SK-N-SH treated with all-trans-retinoic acid at 6 μM for 48 hours (cell line): ENCODE measurements around the gene SIK3.
"Not testable (repeated sequence)": the region's sequence is repeated elsewhere in the genome, so short reads cannot be mapped to it uniquely, and the experiment has no call there.

Experiments
- ATAC-seq: fragments of 200-7000 bp; cut with Tn5 transposase; 3 replicates; pipeline ENCODE4 v1.9.1; 2020; ENCODE audit warnings: mild to moderate bottlenecking, moderate library complexity
- ARNTL ChIP-seq: fragments of 450-650 bp; formaldehyde crosslinking; IDR thresholded peaks from 2 replicates; pipeline ENCODE4 v1.5.0; 2020; ENCODE audit warnings: low read depth, mild to moderate bottlenecking, moderate library complexity, borderline replicate concordance
- BACH2 ChIP-seq: fragments of 250-450 bp; sonication (Bioruptor Pico); IDR thresholded peaks from 2 replicates; pipeline ENCODE4 v1.9.0; 2021; ENCODE audit warnings: mild to moderate bottlenecking, borderline replicate concordance
- CREB5 ChIP-seq: fragments of 250-450 bp; sonication (Bioruptor Pico); IDR thresholded peaks from 2 replicates; pipeline ENCODE4 v1.5.1; 2020; ENCODE audit warnings: low read depth, mild to moderate bottlenecking, moderate library complexity
- CSDC2 ChIP-seq: fragments of 250-450 bp; sonication (Bioruptor Pico); IDR thresholded peaks from 2 replicates; pipeline ENCODE4 v1.5.0; 2020; ENCODE audit warnings: mild to moderate bottlenecking, moderate library complexity
- CSRNP3 ChIP-seq: fragments of 250-450 bp; sonication (Bioruptor Pico); IDR thresholded peaks from 2 replicates; pipeline ENCODE4 v1.5.1; 2021; ENCODE audit warnings: mild to moderate bottlenecking, moderate library complexity
- ESRRG ChIP-seq: fragments of 250-450 bp; sonication (Bioruptor Pico); IDR thresholded peaks from 2 replicates; pipeline ENCODE4 v1.6.1; 2021; ENCODE audit warnings: mild to moderate bottlenecking
- GLIS3 ChIP-seq: fragments of 250-450 bp; sonication (Bioruptor Pico); IDR thresholded peaks from 2 replicates; pipeline ENCODE4 v1.5.0; 2020; ENCODE audit warnings: mild to moderate bottlenecking, moderate library complexity
- ISL1 ChIP-seq: fragments of 250-450 bp; sonication (Bioruptor Pico); IDR thresholded peaks from 2 replicates; pipeline ENCODE4 v2.1.2; 2022; ENCODE audit warnings: mild to moderate bottlenecking, moderate library complexity
- PATZ1 ChIP-seq: fragments of 250-450 bp; sonication (Bioruptor Pico); IDR thresholded peaks from 2 replicates; pipeline ENCODE4 v1.8.0; 2020; ENCODE audit warnings: mild to moderate bottlenecking, moderate library complexity, borderline replicate concordance
- PPARA ChIP-seq: fragments of 250-450 bp; sonication (Bioruptor Pico); IDR thresholded peaks from 2 replicates; pipeline ENCODE4 v1.5.0; 2020; ENCODE audit warnings: mild to moderate bottlenecking, borderline replicate concordance
- RARB ChIP-seq: fragments of 250-450 bp; sonication (Bioruptor Pico); IDR thresholded peaks from 2 replicates; pipeline ENCODE4 v1.8.0; 2021; ENCODE audit warnings: mild to moderate bottlenecking, moderate library complexity
- SNAI2 ChIP-seq: fragments of 250-450 bp; sonication (Bioruptor Pico); IDR thresholded peaks from 2 replicates; pipeline ENCODE4 v1.5.0; 2020; ENCODE audit warnings: mild to moderate bottlenecking, moderate library complexity
- TSHZ2 ChIP-seq: fragments of 250-450 bp; sonication (Bioruptor Pico); IDR thresholded peaks from 2 replicates; pipeline ENCODE4 v1.5.0; 2020; ENCODE audit warnings: mild to moderate bottlenecking, moderate library complexity
- ZFP3 ChIP-seq: fragments of 250-450 bp; sonication (Bioruptor Pico); IDR thresholded peaks from 2 replicates; pipeline ENCODE4 v1.5.0; 2020; ENCODE audit warnings: mild to moderate bottlenecking, moderate library complexity
- ZNF70 ChIP-seq: fragments of 450-650 bp; formaldehyde crosslinking; IDR thresholded peaks from 2 replicates; pipeline ENCODE4 v1.5.0; 2020; ENCODE audit warnings: mild to moderate bottlenecking, moderate library complexity
- ZNF8 ChIP-seq: fragments of 450-650 bp; formaldehyde crosslinking; IDR thresholded peaks from 2 replicates; pipeline ENCODE4 v1.5.0; 2020; ENCODE audit warnings: mild to moderate bottlenecking, moderate library complexity
- TF ChIP-seq, protein P1 (sequence below): fragments of 250-450 bp; sonication (Bioruptor Pico); IDR thresholded peaks from 2 replicates; pipeline ENCODE4 v1.8.0; 2021; ENCODE audit warnings: low read depth, mild to moderate bottlenecking, moderate library complexity, borderline replicate concordance

The SIK3 gene

GRCh38 chr11:116804001-116804400 is 294.2 kb downstream of the SIK3 start (continued):
- TF ChIP-seq, protein P1, sequence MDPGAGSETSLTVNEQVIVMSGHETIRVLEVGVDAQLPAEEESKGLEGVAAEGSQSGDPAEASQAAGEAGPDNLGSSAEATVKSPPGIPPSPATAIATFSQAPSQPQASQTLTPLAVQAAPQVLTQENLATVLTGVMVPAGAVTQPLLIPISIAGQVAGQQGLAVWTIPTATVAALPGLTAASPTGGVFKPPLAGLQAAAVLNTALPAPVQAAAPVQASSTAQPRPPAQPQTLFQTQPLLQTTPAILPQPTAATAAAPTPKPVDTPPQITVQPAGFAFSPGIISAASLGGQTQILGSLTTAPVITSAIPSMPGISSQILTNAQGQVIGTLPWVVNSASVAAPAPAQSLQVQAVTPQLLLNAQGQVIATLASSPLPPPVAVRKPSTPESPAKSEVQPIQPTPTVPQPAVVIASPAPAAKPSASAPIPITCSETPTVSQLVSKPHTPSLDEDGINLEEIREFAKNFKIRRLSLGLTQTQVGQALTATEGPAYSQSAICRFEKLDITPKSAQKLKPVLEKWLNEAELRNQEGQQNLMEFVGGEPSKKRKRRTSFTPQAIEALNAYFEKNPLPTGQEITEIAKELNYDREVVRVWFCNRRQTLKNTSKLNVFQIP (CRISPR knock-in tag): no peak
- TF ChIP-seq ISL1 (no peak), ESRRG (CRISPR knock-in tag) (no peak)
- TF ChIP-seq, all 23 proteins: peak for 0

DNA sequence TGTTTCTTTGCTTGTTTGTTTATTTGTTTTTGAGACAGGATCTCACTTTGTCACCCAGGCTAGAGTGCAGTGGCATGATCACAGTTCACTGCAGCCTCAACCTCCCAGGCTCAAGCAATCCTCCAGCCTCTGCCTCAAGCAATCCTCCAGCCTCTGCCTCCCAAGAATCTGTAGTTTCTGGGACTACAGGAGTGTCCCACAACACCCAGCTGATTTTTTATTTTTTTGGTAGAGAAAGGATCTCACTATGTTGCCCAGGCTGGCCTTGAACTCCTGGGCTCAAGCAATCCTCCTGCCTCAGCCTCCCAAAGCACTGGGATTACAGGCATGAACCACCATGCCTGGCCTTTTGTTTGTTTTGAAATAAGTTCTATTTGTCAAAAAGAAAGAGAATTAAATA is 296.6 kb downstream of the SIK3 start:
- ATAC-seq: not testable (repeated sequence)

- no peak for ATAC-seq
- TF ChIP-seq ARNTL (CRISPR knock-in tag): no peak
- no peak for TF ChIP-seq ESRRG (CRISPR knock-in tag)
- TF ChIP-seq ZFP3 (CRISPR knock-in tag): no peak
- no peak for TF ChIP-seq CREB5 (CRISPR knock-in tag)
- TF ChIP-seq PATZ1 (CRISPR knock-in tag): no peak
- TF ChIP-seq CSRNP3 (CRISPR knock-in tag): no peak
- no peak for TF ChIP-seq TSHZ2 (CRISPR knock-in tag)
- no peak for TF ChIP-seq CSDC2 (CRISPR knock-in tag)
These were observed 297.6 kb downstream of the SIK3 start for GRCh38 chr11:116800610-116801009.

- ATAC-seq: no peak
- TF ChIP-seq GLIS3: no peak
- TF ChIP-seq ZNF70 (CRISPR knock-in tag): no peak
- TF ChIP-seq ZNF8 (CRISPR knock-in tag): no peak
- TF ChIP-seq SNAI2: no peak
- no peak for TF ChIP-seq TSHZ2 (CRISPR knock-in tag)
- no peak for TF ChIP-seq PPARA (CRISPR knock-in tag)
- no peak for TF ChIP-seq BACH2 (CRISPR knock-in tag)
- no peak for TF ChIP-seq RARB (CRISPR knock-in tag)
- no peak for TF ChIP-seq ESRRG (CRISPR knock-in tag)
- no peak for TF ChIP-seq CSDC2 (CRISPR knock-in tag)
- TF ChIP-seq, all 23 proteins: peak for 0
These were observed 299.9 kb downstream of the SIK3 start for GRCh38 chr11:116798368-116798767.
